ENCODE measurements around the gene TCF3.

TCF3 gene

DNA sequence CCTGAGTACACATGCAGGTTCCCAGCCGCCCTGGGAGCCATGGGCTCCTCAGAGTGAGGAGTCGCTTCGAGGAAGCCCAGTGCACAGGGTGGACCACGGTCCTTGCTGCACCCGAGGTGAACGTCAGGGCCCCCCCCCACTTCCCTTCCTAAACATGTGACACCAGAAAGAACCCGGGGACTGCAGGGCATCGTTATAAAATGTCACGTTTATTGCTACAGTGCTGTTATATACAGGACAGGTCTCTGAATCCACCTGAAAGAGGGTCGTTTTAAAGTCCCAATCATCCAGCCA lies 43.4 kb downstream of the TCF3 start:
- no peak for DNase-seq

DNA sequence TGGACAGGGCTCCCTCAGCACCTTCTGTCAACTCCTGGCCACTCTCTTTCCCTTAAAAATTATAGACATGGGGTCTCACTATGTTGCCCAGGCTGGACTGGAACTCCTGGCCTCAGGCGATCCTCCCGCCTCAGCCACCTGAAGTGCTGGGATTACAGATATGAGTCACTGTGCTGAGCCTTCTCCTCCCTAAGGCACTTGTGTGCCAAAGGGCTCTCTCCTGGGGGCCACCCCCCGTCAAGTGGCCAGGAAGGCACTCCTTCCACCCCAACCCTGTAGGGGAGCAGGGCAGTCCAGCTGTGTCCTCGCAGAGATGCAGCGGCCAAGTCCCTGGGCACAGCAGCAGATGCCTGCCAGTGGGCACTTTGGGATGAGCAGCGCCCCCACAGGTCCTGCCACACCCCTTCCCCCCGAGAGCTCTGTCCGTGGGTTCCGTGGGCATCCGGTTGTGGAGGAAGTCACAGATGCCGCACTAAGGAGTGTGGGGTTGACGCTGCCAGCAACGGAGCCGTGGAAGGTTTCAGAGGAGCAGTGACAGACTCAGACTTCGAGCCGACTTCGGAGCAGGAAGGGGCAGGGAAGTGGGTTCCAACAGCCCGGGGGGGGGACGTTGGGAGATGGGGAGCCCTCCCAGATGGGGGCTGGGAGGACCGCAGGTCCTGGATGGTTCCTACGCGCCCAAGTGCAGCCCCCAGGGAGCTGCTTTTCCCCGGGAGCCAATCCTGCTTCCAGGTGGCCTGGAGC lies 43.9 kb downstream of the TCF3 start:
- DNase-seq = no peak

- DNase-seq = no peak
Measured at GRCh38 chr19:1606138-1606651, 46.2 kb downstream of the TCF3 start.

GRCh38 chr19:1605236-1606137 lies 46.9 kb downstream of the TCF3 start, which contains the start of gene UQCR11:
UQCR11 (minus strand) TSS chr19:1605462; CDS start chr19:1605409, 53 bp downstream.
- DNase-seq = peak; percentile 96

- DNase-seq = no peak
Measured at GRCh38 chr19:1602091-1602707, 50.2 kb downstream of the TCF3 start.

DNA sequence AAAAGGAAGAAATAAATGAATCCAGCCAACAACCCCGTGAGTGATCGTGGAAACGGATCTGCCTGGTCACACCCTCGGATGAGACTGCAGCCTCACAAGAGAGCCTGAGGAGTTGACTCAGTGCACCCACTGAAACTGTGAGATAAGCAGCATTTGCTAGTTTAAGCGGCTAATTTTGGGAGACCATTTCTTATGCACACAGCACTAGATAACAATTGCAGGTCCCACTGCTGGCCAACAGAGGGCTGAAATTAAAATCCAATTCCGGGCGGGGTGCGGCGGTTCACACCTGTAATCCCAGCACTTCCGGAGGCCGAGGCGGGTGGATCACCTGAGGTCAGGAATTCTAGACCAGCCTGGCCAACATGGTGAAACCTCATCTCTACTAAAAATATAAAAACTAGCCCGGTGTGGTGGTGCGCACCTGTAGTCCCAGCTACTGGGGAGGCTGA lies 50.8 kb downstream of the TCF3 start:
- no peak for DNase-seq

DNA sequence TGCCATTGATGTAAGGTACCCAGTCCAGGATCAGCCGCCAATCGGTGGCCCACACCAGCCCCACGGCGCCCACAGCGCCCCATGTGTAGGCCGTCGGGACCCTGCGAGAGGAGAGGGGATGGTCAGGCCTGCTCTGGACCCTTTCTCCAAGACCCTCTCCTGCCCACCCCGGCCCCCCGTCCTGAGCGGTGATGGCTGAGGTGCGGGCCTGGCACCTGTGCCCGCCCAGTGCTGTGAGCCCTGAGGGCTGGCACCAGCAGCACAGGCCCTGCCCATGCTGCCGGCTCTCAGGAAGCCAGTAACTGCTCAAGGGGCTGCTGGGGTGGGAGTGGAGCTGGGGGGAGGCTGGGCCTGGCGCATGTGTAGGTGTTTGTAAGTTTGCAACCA lies 53.0 kb downstream of the TCF3 start:
- DNase-seq = no peak

GRCh38 chr19:1598777-1599459 lies 53.5 kb downstream of the TCF3 start:
- no peak for DNase-seq

- DNase-seq = no peak
Measured at GRCh38 chr19:1593501-1593772, 59.0 kb downstream of the TCF3 start.

GRCh38 chr19:1592755-1593500 lies 59.5 kb downstream of the TCF3 start, which contains the start of gene MBD3:
MBD3 (minus strand) TSS chr19:1592865; CDS start chr19:1592631, 234 bp downstream.
- DNase-seq = peak; percentile 92

GRCh38 chr19:1592024-1592754 lies 60.2 kb downstream of the TCF3 start:
- DNase-seq = peak; percentile 86

GRCh38 chr19:1591421-1592023 lies 60.9 kb downstream of the TCF3 start:
- no peak for DNase-seq

DNA sequence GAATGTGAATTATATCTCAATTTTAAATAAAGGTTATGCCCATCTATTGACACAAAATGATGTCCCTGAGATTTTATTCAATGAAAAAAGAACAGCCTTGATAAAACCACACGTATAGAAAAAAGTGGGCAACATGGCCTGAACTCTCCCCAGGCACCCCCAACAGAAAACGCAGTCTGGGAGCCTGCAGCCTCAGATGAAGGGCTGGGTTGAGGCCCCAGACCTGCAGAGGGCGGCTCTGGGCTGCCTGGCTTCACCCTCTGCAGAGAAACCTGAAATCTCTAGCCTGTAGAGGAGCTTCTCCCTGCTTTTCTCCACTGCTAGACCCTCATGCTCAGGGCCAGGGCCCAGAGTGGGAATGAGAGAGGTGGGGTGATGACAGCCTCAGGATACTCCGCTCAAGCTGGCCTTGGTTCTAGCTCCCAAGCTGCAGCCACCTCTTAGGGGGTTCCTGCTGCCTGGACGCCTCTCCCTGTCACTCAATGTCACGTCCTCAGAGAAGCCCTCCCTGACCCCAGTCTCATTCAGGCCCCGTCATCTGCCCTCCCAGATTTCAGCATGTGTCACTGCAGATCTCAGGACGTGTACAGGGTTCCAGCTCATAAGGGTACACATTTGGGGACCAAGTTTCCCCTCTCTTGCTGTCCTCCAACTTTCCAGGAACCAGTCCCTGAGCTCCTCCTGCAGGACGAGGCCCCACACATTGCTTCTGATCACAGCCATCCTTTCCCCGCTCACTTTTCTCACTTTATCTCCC lies 61.6 kb downstream of the TCF3 start:
- peak; percentile 9 for DNase-seq

DNA sequence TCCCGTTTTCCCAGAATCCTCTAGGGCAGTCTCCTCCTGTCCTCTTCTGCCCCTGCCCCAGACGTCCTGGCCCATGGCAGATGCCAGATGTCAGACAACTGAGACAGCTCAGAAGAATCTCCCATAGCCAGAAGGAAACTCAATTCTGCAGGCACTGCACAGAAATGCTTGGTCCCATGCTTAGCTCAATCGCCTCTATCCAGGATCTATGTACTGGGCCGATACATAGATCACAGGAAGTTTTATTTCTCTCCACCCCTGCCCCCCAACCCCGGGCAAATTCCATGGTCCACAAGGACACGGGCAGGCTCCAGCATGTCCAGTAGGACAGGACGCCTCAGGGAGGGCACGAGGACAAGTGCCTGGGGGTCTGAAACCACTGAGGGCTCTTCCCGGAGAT lies 64.5 kb downstream of the TCF3 start:
- no peak for DNase-seq

DNA sequence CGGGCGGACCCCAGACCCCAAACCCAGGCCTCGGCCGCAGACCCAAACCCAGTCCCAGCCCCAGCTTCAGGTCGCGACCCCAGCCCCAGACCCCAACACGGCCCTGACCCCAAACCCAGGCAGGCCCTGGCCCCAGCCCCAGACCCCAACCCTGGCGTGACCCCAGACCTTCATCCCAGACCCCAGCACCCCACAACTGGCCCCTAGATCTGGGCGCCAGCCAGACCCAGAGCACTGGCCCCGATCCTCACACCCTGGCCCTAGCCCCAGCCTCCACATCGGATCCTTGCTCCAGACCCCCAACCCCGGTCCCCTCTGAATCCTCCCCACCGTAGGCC lies 67.2 kb downstream of the TCF3 start:
- DNase-seq = no peak

DNA sequence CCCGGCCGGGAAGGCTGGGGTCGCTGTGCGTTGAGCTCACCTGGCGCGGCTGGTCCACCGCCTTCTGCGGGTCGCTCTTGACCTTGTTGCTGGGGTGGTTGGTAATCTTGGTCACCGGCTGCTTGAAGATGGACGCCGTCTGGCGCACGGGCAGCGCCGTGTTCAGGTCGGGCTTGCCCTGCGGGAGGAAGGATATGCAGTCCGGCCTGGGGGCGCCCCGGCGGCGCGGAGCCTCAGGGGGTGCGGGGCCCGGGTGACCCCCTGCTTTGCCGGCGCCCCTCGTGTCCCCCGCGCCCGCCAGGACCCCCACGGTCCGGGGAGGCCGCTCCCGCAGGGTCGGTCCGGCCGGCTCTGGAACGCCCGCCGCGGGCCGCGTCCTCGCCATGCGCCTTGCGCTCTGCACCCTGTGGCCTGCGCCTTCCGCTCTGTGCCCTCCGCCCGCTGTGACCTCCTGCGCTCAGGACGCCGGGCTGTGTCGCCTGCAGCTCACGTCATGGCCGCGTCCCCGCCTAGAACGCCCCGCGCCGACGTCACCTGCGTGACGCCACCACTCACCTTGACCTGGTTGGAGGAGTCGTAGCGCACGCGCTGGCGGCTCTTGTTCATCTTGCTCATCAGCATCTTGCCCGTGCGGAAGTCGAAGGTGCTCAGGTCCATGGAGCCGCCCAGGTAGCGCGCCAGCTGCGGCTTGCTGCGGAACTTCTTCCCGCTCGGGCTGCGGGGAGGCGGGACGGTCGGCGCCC lies 67.7 kb downstream of the TCF3 start:
- no peak for DNase-seq

GRCh38 chr19:1582201-1582600 lies 70.2 kb downstream of the TCF3 start:
- no peak for DNase-seq

DNA sequence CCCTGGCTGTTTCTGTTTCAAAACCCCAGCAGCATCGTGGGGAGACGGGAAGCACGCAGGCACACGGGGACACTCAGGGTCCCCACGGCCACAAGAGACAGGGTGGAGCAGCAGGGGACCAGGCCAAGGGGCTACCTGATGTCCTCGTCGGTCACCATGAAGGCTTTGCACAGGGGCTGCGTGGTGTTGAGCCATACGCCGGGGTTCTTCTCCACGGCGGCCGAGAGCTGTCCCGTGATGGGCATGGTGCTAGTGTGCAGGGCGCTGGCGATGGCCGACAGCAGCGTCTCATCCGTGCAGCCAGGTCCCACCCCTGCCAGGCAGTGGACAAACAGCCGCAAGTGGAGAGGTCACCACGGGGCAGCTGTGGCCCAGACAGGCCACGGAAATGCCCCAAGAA lies 71.5 kb downstream of the TCF3 start:
- DNase-seq = no peak

DNA sequence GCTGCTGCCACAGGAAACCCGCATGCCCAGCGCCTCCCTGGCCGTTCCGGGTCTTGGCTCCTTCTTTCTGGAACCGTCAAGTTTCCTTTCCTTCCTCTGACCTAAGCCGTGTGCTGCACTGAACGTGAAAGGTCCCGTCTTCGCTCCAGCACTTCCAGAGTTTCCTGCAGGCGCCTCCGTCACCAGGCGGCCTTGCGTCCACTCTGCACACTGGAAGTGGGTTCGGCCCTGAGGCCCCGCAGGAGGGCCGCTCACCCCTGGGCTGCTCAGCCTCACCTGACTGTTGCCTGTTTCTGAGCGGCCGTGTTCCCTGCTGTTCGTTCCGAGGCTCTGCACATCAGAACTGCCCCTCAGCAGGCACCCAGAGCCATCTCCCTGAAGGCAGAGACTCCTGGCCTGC lies 72.0 kb downstream of the TCF3 start:
- no peak for DNase-seq

DNA sequence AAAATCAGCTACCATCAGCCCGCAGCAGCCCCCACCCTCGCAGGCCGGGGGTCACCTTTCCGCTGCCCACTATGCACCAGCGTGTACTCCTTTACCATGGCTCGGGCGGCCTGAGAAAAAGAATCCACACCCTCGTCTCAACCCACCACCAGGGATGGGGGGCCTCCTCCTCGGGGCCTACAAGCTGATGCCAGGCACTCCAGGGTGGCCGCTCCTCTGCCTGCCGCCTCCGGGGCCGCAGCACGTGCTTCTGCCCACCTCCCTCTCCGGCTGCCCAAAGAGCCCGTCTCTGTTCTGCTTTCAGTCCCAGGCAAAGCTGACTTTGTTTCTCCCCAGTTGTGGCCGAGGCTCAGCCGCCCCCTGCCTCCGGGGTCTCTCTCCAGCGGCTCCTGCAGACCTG lies 73.2 kb downstream of the TCF3 start:
- DNase-seq = no peak

Data from HCEC 1CT (cell line).